CD4-positive, alpha-beta T cell treated with Interleukin-6 for 4 hours (primary cell): ENCODE results near the gene PHF13.
"Not testable (repeated sequence)": the region's sequence is repeated elsewhere in the genome, so short reads cannot be mapped to it uniquely, and the experiment has no call there.

Source experiments
- DNase-seq: peaks from one replicate; pipeline ENCODE4 v3.0.0-alpha.2; 2020; ENCODE audit warnings: mixed read lengths

PHF13 gene

DNA sequence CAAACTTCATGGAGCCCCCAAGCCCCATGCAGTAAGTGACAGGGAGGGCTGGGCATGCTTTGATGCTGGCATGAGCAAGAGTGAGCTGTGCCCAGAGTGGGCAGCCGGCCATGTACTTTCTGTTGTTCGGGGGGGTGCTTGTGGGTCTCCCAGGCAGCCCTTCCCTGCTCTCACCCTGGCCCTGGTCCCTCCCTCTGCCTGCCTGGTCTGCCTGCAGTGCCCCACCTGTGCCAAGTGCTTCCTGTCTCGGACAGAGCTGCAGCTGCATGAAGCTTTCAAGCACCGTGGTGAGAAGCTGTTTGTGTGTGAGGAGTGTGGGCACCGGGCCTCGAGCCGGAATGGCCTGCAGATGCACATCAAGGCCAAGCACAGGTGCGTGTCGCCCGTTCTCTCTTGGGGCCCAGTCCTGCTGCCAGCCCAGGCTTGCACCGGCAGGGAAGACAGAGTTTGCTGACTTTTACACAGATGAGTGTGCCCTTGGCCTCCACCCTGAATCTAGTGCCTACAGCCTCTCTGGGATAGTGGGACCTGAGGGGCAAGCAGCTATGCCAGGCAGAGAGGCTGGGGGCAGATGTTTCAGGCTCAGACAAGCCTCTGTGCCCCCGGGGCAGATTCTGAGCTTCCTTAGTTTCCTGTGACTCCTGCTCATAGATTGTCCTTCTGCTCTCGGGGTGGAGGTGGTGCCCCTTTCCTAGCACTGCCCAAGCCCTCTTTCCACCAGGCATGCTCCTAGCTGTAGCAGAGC lies 26.1 kb upstream of the PHF13 start:
- DNase-seq, result no peak

DNA sequence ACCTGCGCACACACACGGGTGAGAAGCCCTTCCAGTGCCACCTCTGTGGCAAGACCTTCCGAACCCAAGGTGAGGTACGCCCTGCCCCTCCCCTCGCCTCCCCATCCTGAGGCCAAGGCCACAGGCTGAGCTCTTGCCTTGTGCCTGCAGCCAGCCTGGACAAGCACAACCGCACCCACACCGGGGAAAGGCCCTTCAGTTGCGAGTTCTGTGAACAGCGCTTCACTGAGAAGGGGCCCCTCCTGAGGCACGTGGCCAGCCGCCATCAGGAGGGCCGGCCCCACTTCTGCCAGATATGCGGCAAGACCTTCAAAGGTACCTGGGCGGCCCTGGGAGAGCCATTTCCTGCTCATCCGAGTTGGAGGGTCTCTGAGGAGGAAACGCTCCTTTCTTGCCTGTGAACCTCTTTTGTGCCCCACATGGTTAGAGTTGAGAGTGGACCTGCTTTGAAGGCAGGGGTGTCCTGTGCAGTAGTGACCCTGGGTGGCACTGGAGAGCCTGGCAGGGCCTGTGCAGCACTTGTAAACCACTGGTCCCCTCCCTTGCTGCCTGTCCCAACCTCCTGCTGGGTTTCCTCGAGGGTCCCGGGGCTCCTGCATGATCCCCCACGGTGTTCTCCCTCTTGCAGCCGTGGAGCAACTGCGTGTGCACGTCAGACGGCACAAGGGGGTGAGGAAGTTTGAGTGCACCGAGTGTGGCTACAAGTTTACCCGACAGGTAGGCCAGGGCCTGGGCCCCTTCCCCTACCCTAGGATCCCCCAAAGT lies 25.2 kb upstream of the PHF13 start:
- no peak for DNase-seq

GRCh38 chr1:6588893-6589520 lies 24.5 kb upstream of the PHF13 start:
- DNase-seq, result no peak

DNA sequence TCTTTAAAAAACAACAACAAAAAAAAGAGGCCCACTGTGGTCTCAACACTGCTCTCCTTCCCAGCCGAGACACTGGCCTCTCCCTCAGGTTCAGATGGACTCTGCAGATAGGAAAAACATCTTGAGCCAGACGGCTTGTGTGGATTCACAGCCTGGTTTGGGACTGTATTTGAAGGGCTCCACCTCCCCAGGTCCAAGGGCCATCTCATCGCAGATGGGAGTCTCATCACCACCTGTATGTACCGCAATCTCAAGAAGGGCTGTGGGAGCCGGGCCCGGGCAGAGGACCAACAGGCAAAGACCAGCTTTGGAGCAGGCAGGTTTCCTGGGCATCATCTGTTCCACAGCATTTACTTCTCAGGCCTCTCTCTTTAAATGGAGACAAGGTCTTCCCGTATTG lies 23.5 kb upstream of the PHF13 start:
- no peak for DNase-seq

DNA sequence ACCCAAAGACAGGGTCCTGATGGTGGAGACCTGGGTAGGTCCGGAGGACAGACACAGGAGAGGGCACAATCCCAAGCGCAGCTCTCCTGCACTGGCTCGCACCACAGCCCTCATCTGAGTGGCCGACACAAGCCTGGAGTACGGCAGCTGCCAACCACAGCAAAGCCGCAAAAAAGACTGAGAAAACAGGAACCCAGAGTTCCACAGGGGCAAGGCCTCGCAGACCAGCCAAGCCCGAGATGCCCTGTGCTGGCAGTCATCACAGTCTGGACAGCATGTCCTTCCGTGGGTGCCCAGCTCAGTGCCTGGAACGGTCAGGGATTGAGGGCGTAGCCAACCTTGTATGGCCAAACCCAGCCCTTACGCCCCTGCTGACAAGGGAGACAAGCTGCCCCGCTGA lies 22.3 kb upstream of the PHF13 start:
- DNase-seq, result no peak

- no peak for DNase-seq
Measured at GRCh38 chr1:6591644-6592043, 21.9 kb upstream of the PHF13 start.

DNA sequence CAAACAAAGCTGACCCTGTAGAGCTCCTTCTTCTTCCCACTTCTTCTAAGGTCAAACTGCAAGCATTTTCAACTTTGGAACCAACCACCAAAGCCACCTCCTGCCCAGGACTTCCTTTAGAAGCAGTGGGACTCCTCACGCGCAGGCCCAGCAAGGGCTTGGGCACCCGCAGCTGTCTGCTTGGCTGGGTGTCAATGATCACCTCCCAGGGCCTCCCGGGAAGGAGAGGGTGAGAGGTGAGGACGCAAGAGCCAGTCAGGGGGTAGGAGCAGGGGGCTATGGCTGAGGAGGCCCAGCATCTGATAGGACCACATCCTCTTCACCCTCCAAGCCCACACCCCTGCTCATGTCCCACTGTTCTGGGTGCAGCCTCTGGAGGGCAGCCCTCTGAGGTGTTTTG lies 21.1 kb upstream of the PHF13 start:
- no peak for DNase-seq

- no peak for DNase-seq
Measured at GRCh38 chr1:6592865-6593593, 20.5 kb upstream of the PHF13 start.

DNA sequence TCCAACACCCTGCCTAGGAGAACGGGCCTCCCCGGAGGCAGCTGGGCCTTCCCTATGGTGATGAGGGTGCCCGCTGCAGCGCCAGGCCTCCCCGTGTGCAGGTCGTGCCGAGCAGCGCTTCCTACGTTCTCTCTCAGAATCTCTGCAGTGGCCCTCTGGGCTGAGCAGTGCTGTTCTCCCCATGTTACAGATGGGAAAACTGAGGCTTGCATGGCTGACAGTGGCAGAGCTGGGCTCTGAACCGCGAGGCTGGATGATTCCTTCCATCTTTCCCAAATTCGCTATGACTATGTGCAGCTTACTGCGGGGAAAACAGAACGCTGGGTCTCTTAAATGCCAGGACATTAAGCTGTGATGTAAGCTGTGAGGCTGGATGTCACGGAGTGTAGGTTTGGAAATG lies 19.7 kb upstream of the PHF13 start:
- no peak for DNase-seq

GRCh38 chr1:6594977-6595740 lies 18.4 kb upstream of the PHF13 start:
- DNase-seq, result no peak

DNA sequence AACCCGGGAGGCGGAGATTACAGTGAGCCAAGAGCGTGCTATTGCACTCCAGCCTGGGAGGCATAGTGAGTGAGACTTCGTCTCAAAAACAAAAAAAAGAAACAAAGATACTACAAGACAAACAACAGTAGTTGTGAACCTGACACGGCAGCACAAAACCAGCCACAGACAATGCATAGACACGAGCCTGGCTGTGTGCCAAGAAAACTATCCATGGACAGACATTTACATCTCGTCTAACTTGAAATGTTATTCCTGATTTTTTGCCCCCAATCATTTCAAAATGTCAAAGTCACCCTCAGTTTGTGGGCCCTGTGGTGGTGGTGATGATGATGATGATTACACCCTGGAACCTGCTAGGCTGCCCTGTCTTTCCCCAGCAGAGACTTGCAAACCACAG lies 17.2 kb upstream of the PHF13 start:
- no peak for DNase-seq

DNA sequence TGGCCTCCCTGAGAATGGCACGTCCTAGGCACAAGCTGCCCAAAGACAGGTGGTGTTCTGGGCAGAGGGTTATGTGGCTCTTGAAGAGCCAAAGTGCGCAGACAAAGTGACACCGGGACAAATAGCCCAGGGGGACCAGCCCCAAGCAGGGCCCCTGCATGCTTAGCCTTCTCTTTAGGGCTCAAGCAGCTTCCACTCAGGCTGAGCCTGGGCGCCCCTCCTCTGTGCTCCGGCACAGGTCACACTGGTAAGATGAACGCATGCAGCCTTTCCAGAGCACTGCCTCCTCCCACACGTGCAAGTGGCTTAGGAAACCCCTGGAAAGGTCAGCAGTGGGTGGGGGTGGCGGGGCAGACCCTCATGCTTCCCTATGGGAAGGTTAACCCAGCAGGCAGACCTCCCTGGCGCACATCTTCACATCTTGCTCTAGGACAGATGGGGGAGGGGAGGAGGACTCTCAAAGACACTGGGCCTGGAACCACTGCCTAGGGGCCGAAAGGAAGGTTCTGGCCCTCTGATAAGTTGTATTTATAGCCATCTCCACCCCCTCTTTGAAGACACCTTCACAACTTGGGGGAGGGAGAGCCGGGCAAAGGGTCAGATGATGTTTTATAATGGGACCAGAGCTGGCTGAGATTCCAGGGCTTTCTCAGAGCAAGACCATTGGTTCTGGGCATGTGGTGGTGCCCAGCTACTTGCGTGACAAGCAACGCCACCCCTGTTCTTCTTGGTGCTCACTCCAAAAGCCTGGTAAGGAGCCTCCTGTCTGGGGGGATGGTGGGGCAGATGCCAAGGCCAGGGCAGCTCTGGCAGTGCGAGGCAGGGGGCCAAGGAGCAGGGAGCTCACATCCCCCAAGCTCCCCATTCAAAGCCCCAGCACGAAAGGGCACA lies 16.4 kb upstream of the PHF13 start:
- no peak for DNase-seq

DNA sequence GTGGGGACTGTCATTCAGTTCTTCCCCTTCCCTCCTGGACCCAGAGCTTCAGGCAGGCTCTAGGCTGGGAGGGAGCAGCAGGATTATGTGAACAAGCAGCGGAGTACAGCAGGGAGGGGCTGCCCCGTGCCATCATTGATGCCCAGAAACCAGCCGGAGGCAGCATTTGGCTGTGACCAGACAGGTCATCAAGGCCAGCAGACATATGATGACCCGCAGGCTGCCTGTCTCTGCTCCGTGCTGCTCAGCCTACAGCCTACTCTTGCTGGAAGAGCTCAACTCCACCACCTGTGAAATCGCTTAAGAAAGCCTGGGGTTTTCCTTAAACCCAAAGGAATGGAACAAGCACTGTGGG lies 15.8 kb upstream of the PHF13 start:
- no peak for DNase-seq

GRCh38 chr1:6599141-6599975 lies 14.2 kb upstream of the PHF13 start:
- DNase-seq, result peak; percentile 74

DNA sequence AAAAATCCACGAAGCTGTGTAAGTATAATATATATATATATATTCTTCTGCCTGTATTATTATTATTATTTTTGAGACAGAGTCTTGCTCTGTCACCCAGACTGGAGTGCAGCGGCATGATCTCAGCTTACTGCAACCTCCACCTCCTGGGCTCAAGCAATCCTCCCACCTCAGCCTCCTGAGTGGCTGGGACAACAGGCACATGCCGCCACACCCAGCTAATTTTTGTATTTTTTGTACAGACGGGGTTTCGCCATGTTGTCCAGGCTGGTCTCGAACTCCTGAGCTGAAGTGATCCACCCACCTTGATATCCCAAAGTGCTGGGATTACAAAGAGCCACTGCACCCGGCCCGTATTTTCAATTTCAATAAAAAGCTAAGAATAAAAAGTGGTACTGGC lies 13.5 kb upstream of the PHF13 start:
- not testable (repeated sequence) for DNase-seq

DNA sequence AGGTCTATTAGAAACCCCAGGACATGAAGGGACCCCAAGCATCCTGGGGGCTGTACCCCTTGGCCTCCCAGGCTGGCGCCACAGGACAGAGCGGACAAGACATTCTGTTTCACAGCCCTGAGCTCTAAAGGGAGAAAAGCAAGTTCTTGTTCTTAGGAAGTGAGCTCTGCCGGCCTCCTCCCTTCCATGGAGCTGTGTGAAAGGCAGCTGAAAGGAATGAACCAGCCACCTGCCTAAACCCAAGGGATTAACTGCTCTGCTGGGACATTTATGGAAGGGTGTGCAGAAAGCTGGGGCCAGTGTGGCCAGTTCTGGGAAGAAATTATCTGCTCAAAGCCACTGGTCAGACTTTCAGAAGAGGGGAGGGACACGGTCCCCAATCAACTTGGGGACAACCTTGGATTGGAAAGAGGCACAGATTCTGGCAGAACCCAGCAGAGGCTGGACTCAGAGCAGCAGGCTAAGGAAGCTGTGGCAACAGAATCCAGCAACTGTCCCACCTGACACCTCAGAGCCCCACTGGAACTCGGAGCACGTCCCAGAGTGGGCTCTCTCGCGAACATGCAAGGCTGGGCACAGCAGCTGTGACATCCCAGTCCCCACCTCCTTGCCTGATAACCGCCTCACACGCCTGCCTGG lies 13.0 kb upstream of the PHF13 start:
- DNase-seq, result no peak

GRCh38 chr1:6601049-6601922 lies 12.2 kb upstream of the PHF13 start:
- DNase-seq, result peak; percentile 83

DNA sequence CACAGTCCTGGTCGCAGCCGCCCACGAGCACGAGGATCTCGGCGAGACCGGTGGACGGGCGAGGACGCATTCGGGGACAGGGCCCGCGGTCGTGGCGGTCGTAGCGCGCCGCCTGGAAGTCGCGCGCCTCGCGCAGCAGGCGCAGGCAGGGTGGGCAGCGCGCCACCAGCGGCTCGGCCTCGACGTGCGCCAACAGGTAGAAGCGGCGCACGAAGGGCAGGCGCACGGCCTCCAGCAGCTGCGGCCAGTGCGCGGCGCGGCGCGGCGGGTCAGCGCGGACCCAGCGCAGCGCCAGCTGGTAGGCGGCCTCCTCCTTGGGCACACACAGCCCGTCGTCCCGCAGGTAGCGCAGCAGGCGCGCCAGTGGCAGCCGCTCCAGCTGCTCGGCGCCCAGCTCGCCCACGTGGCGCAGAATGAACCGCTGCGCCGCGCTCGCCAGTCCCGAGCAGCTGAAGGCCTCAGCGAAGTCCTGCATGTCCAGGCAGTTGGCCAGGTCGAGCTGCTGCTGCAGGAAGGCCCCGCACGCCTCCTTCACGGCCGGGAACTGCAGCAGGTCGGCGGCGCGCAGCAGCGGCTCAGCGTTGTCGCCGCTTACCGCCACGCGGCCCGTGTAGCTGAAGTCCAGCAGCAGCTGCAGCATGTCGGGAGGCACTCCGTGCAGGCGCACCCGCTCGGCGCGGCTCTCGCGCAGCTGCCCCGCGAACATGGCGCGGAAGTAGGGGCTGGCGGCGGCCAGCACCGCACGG lies 11.4 kb upstream of the PHF13 start:
- peak; percentile 50 for DNase-seq
